Activated naive CD4-positive, alpha-beta T cell treated with anti-CD3 and anti-CD28 coated beads, Interleukin-2, amount 50 U/mL, for 24 hours (primary cell): ENCODE data around the gene LZTR1.

ENCODE experiments used
- H3K27ac Mint-ChIP-seq: one replicate; pipeline ENCODE4 v1.8.0; 2021; ENCODE audit warnings: mild to moderate bottlenecking, mixed read lengths
- H3K27me3 Mint-ChIP-seq: one replicate; pipeline ENCODE4 v1.8.0; 2021; ENCODE audit warnings: mixed read lengths
- H3K36me3 Mint-ChIP-seq: one replicate; pipeline ENCODE4 v1.8.0; 2021; ENCODE audit warnings: mixed read lengths
- H3K4me1 Mint-ChIP-seq: one replicate; pipeline ENCODE4 v1.8.0; 2021; ENCODE audit warnings: mixed read lengths
- H3K4me3 Mint-ChIP-seq: one replicate; pipeline ENCODE4 v1.8.0; 2021; ENCODE audit warnings: mild to moderate bottlenecking, mixed read lengths
- H3K9me3 Mint-ChIP-seq: one replicate; pipeline ENCODE4 v1.8.0; 2021; ENCODE audit warnings: mixed read lengths

Gene LZTR1

DNA sequence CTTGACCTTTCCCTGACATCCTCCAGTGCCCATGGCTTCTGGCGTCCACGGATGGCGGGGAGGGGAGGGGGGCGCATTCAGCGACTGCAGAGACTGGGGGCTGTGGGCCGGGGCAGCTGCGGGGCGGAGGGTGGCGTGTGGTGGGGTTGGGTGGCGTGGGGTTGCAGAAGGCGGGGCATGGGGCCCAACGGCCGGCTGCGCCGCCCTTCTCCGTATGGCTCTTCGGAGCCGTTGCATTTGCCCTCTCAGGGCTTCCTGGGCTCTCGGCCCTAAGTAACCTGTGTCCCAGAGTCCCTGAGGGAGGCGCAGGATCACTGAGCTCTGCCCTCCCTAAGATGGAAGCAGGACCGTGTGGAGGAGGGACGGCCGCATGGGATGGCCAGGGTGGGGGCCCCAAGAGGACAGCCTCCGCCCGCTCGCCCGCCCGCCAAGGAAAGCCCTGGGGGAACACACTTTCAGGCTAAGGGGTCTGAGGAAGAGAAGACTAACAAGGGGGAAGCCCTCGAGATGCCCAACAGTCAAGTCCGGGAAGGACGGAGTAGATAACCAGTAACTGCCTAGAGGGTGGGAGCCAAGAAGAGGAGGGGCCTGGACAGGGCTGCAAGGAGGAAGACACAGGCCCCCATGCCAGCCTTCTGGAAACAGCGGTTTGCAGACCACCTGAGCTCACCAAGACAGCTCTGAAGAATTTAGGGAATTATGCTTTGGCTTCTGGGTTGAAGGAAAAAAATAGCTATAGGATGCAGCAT lies 24.2 kb upstream of the LZTR1 start:
- Mint-ChIP-seq H3K4me3 (peak overlapping the region; percentile 42), H3K27ac (no peak overlapping the region), H3K4me1 (peaks cover 3% of the 10 kb centered on the region), H3K36me3 (no peaks in the 10 kb centered on the region), H3K27me3 (peaks cover 8% of the 10 kb centered on the region), H3K9me3 (no peaks in the 10 kb centered on the region)

GRCh38 chr22:20959578-20960461 lies 22.3 kb upstream of the LZTR1 start:
- H3K27ac Mint-ChIP-seq, result no peak overlapping the region
- peaks cover 11% of the 10 kb centered on the region for H3K4me1 Mint-ChIP-seq
- H3K27me3 Mint-ChIP-seq, result peaks cover 10% of the 10 kb centered on the region
- no peaks in the 10 kb centered on the region for H3K36me3 Mint-ChIP-seq
- H3K4me3 Mint-ChIP-seq, result no peak overlapping the region
- no peaks in the 10 kb centered on the region for H3K9me3 Mint-ChIP-seq

DNA sequence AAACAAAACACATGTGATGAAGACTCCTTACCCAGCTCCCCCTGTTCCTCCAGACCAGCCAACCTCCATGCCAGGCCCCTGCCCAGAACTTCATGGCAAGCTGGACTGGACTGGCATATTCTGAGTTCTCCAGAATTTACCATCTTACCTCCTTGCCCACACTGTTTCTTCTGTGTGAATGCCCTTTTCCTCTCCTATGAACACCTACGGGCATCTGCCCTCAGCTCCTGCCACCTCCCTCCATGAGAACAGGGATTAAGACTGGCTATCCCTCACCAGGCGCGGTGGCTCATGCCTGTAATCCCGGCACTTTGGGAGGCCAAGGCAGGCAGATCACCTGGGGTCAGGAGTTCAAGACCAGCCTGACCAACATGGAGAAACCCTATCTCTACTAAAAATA lies 21.5 kb upstream of the LZTR1 start:
- Mint-ChIP-seq H3K4me3 (no peak overlapping the region), H3K4me1 (peaks cover 11% of the 10 kb centered on the region), H3K9me3 (no peaks in the 10 kb centered on the region), H3K36me3 (no peaks in the 10 kb centered on the region), H3K27me3 (peaks cover 10% of the 10 kb centered on the region), H3K27ac (peak overlapping the region; percentile 23)

DNA sequence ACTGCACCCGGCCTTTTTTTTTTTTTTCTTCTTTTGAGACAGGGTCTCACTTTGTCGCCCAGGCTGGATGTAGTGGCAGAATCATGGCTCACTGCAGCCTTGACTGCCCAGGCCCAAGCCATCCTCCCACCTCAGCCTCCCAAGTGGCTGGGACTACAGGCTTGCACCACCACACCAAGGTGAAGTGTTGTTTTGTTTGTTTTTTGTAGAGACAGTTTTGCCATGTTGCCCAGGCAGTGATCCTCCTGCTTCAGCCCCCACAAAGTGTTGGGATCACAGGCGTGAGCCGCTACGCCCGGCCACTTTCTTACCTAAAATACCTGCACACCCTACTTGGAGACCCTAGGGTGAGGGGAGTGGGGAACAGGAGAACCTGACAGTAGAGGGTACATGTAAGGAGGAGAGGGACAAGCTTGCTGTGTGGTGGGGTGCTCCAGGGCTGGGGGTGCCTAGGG lies 19.6 kb upstream of the LZTR1 start:
- peaks cover 8% of the 10 kb centered on the region for H3K4me1 Mint-ChIP-seq
- no peaks in the 10 kb centered on the region for H3K9me3 Mint-ChIP-seq
- H3K27me3 Mint-ChIP-seq, result peaks cover 8% of the 10 kb centered on the region
- H3K36me3 Mint-ChIP-seq, result no peaks in the 10 kb centered on the region
- H3K4me3 Mint-ChIP-seq, result no peak overlapping the region
- no peak overlapping the region for H3K27ac Mint-ChIP-seq

- peak overlapping the region; percentile 24 for H3K4me3 Mint-ChIP-seq
- peaks cover 3% of the 10 kb centered on the region for H3K27me3 Mint-ChIP-seq
- peaks cover 8% of the 10 kb centered on the region for H3K4me1 Mint-ChIP-seq
- no peaks in the 10 kb centered on the region for H3K9me3 Mint-ChIP-seq
- H3K36me3 Mint-ChIP-seq, result no peaks in the 10 kb centered on the region
- no peak overlapping the region for H3K27ac Mint-ChIP-seq
Observed at GRCh38 chr22:20963201-20964052, 18.7 kb upstream of the LZTR1 start.

GRCh38 chr22:20964090-20964798 lies 17.9 kb upstream of the LZTR1 start:
- Mint-ChIP-seq H3K4me3 (peak overlapping the region; percentile 76), H3K36me3 (no peaks in the 10 kb centered on the region), H3K27ac (no peak overlapping the region), H3K9me3 (no peaks in the 10 kb centered on the region), H3K27me3 (peaks cover 2% of the 10 kb centered on the region), H3K4me1 (peaks cover 8% of the 10 kb centered on the region)

- peak overlapping the region; percentile 76 for H3K4me3 Mint-ChIP-seq
- H3K4me1 Mint-ChIP-seq, result peaks cover 8% of the 10 kb centered on the region
Observed at GRCh38 chr22:20964799-20965103, 17.3 kb upstream of the LZTR1 start.

DNA sequence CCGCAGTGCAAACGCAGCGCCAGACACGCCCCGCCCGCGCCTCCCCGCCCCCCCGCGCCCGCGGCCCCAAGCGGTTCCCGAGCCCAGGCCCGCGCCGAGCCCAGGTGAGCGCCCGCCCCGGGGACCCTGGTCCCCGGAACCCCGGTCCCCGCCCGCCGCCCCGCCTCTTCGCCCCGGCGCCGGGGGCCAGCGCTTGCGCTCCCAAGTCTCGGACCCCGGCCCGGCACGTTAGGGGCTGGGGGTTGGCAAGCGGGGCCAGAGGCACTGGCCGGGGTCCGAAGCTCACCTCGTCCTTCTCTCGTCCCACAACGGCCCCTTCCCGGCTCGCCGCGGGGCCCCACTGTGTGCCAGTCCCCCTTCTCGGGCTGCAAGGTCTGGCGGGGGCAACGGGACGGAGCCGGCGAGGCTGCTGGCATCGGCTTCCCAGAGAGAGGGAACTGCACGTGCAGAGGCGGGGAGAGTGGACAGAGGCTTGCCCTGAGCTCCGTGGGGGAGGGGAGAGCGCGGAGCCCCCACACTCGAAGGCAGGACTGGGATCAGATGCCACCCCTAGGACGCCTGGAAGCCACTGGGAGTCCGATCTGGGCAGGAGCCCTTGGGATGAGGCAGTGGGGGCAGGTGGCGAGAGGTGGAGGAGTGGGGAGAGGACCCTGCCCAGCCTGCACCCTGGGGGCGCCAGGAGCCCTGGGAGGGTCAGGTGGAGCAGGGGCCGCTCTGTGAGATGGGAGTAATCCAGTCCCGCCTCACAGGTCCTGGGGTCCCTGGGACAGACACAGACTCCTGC lies 16.8 kb upstream of the LZTR1 start:
- no peaks in the 10 kb centered on the region for H3K36me3 Mint-ChIP-seq
- peaks cover 8% of the 10 kb centered on the region for H3K4me1 Mint-ChIP-seq
- peaks cover 2% of the 10 kb centered on the region for H3K27me3 Mint-ChIP-seq
- H3K9me3 Mint-ChIP-seq, result no peaks in the 10 kb centered on the region
- no peak overlapping the region for H3K27ac Mint-ChIP-seq
- H3K4me3 Mint-ChIP-seq, result no peak overlapping the region

More at GRCh38 chr22:20964799-20965103, 17.3 kb upstream of the LZTR1 start:
- Mint-ChIP-seq H3K9me3 (no peaks in the 10 kb centered on the region), H3K27me3 (peaks cover 2% of the 10 kb centered on the region), H3K36me3 (no peaks in the 10 kb centered on the region), H3K27ac (no peak overlapping the region)

DNA sequence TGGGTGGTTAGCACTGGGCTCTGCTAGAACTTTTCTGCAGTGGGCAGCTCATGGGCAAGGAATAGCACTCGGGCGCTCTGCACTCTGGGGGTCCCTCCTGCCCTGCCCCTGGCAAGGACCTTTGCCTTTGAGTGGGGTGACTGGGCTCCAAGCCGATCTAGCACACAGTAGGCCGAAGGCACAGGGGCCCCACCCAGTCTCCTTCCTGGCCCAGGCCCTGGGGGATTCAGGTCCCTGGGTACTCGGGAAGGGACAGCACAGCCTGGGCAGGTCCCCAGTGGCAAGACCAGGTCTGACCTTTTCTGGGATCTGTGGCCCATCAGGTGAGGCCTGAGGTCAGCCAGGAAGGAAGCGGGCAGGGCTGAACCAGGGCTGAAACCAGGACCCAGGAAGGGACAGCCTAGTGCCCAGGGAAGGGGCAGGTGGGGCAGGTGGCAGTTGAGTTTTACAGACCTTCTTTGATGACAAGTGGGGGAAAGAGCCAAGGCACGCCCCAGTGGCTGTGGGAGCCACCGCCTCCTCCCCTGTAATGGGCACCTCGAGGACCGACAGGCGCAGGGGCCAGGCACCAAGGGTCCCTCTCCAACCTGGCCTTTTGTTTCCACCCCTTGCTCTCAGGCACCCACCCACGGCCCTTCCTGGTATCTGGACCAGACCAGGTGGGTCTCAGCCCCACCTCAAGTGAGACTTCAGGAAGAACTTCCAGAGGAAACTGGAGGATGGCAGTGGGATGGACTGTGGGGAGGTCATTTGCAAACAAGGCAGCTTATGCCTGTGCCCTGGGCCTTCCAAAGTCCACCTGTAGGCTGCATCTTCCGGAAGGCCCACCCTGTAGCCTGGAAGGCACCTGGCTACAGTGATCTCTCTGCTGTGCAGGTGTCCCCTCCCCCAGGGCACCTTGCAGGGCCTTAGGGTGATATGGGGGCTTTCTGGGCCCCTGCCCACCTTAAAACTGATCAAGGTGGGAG lies 15.9 kb upstream of the LZTR1 start:
- Mint-ChIP-seq H3K9me3 (no peaks in the 10 kb centered on the region), H3K27me3 (peaks cover 2% of the 10 kb centered on the region), H3K4me3 (no peak overlapping the region), H3K4me1 (peaks cover 8% of the 10 kb centered on the region), H3K36me3 (no peaks in the 10 kb centered on the region), H3K27ac (no peak overlapping the region)

GRCh38 chr22:20966883-20967696 lies 15.0 kb upstream of the LZTR1 start, which contains the start of gene AIFM3:
Gene AIFM3 (plus strand): TSS chr22:20967255. CDS start chr22:20967945, 690 bp downstream.
- H3K9me3 Mint-ChIP-seq, result no peaks in the 10 kb centered on the region
- peaks cover 2% of the 10 kb centered on the region for H3K27me3 Mint-ChIP-seq
- H3K36me3 Mint-ChIP-seq, result no peaks in the 10 kb centered on the region
- H3K4me1 Mint-ChIP-seq, result peaks cover 8% of the 10 kb centered on the region
- H3K4me3 Mint-ChIP-seq, result no peak within 1 kb of the TSS
- no peak within 1 kb of the TSS for H3K27ac Mint-ChIP-seq

DNA sequence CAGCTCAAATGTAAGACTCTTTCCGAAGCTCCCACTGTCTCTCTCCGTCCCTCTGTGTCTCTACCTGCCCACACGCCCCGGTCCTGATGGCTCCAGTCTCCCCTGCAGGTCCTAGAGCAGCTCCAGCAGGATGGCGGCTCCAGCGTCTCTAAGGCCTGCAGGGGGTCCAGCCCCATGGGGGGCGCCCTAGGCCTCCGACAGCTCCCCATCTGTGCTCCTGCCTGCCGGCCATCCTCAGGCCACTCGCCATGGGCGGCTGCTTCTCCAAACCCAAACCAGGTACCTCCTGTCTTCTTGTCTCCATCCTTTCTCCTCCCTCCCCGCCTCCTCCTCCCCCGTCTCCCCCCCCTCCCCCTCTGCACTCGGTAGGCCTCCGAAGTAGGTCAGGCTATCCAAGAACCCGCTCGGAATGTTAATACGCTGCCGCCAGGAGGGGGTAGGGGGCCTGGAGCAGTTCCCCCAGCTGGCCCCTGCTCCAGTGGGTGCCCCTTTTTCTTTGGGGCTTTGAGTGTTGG lies 14.3 kb upstream of the LZTR1 start:
- H3K27ac Mint-ChIP-seq, result no peak overlapping the region
- peaks cover 8% of the 10 kb centered on the region for H3K4me1 Mint-ChIP-seq
- no peaks in the 10 kb centered on the region for H3K36me3 Mint-ChIP-seq
- no peaks in the 10 kb centered on the region for H3K9me3 Mint-ChIP-seq
- H3K27me3 Mint-ChIP-seq, result peaks cover 2% of the 10 kb centered on the region
- H3K4me3 Mint-ChIP-seq, result no peak overlapping the region

- no peak overlapping the region for H3K27ac Mint-ChIP-seq
- no peak overlapping the region for H3K4me3 Mint-ChIP-seq
Observed at GRCh38 chr22:20968281-20968977, 13.7 kb upstream of the LZTR1 start.

More at GRCh38 chr22:20968281-20968977, 13.7 kb upstream of the LZTR1 start:
- Mint-ChIP-seq H3K9me3 (no peaks in the 10 kb centered on the region), H3K36me3 (no peaks in the 10 kb centered on the region), H3K4me1 (peaks cover 8% of the 10 kb centered on the region), H3K27me3 (peaks cover 2% of the 10 kb centered on the region)
